HEK293 (cell line): ENCODE data around the gene ARL15.

ENCODE experiments used
- CTCF ChIA-PET: fragments of 350-600 bp; formaldehyde crosslinking; extraction: SDS; loops from one replicate; lab custom pipeline; 2021; ENCODE audit warnings: antibody characterized with exemption; lab: Yijun Ruan, JAX
- POLR2A ChIA-PET: fragments of 300-600 bp; formaldehyde crosslinking; extraction: SDS; loops from one replicate; lab custom pipeline; 2020; ENCODE audit warnings: antibody characterized with exemption, inconsistent platforms; lab: Yijun Ruan, JAX
- H3K27ac ChIP-seq: fragments of 200-500 bp; sonication (Bioruptor generic); 2 replicates; pipeline ENCODE4 v1.5.1; 2014; ENCODE audit warnings: low read depth, low read length, control low read depth, inconsistent platforms; ENCODE audit errors: extremely low read depth
- H3K36me3 ChIP-seq, 2 experiments: fragments of 200-500 bp in 1 of 2; sonication (Bioruptor generic) in 1 of 2; 1 replicate in 1 of 2; 2 replicates in 1 of 2; pipeline ENCODE4 v1.5.1; 2014 to 2017; ENCODE audit warnings: inconsistent platforms in 2 of 2, low read length in 2 of 2; ENCODE audit not compliant: control insufficient read depth in 2 of 2, insufficient read depth in 1 of 2
- H3K4me1 ChIP-seq: fragments of 200-500 bp; sonication (Bioruptor generic); 2 replicates; pipeline ENCODE4 v1.5.1; 2014; ENCODE audit warnings: mild to moderate bottlenecking, low read length, inconsistent platforms; ENCODE audit not compliant: control insufficient read depth, insufficient read depth
- H3K4me3 ChIP-seq: 2 replicates; pipeline ENCODE4 v1.5.1; 2011; ENCODE audit warnings: low read depth, mild to moderate bottlenecking, control low read depth, low read length, moderate library complexity
- H3K9me3 ChIP-seq: fragments of 200-500 bp; sonication (Bioruptor generic); 2 replicates; pipeline ENCODE4 v1.5.1; 2014; ENCODE audit warnings: low read depth, low read length, inconsistent platforms; ENCODE audit not compliant: control insufficient read depth, insufficient read depth
- BCL6B ChIP-seq: fragments of 450-650 bp; formaldehyde crosslinking; IDR thresholded peaks from 2 replicates; pipeline ENCODE4 v1.5.1; 2017; ENCODE audit warnings: missing biosample characterization, missing genetic modification characterization
- GLIS2 ChIP-seq: fragments of 450-650 bp; formaldehyde crosslinking; IDR thresholded peaks from 2 replicates; pipeline ENCODE4 v1.5.1; 2016; ENCODE audit warnings: missing biosample characterization, missing genetic modification characterization
- PRDM6 ChIP-seq: fragments of 450-650 bp; formaldehyde crosslinking; IDR thresholded peaks from 2 replicates; pipeline ENCODE4 v1.5.1; 2017; ENCODE audit warnings: missing biosample characterization, missing genetic modification characterization
- SALL2 ChIP-seq: fragments of 450-650 bp; formaldehyde crosslinking; IDR thresholded peaks from 2 replicates; pipeline ENCODE4 v1.5.0; 2017; ENCODE audit warnings: missing biosample characterization, mild to moderate bottlenecking, missing genetic modification characterization, borderline replicate concordance
- ZBTB20 ChIP-seq: fragments of 450-650 bp; formaldehyde crosslinking; IDR thresholded peaks from 2 replicates; pipeline ENCODE4 v1.5.1; 2016; ENCODE audit warnings: missing biosample characterization, missing genetic modification characterization
- ZBTB6 ChIP-seq: fragments of 450-650 bp; formaldehyde crosslinking; IDR thresholded peaks from 2 replicates; pipeline ENCODE4 v1.5.1; 2017; ENCODE audit warnings: missing biosample characterization, missing genetic modification characterization
- ZNF112 ChIP-seq: fragments of 450-650 bp; formaldehyde crosslinking; IDR thresholded peaks from 2 replicates; pipeline ENCODE4 v1.5.0; 2017; ENCODE audit warnings: missing biosample characterization, missing genetic modification characterization
- ZNF133 ChIP-seq: fragments of 450-650 bp; formaldehyde crosslinking; IDR thresholded peaks from 2 replicates; pipeline ENCODE4 v1.5.1; 2016; ENCODE audit warnings: missing biosample characterization, missing genetic modification characterization
- ZNF214 ChIP-seq: fragments of 450-650 bp; formaldehyde crosslinking; IDR thresholded peaks from 2 replicates; pipeline ENCODE4 v1.5.1; 2017; ENCODE audit warnings: missing biosample characterization, mild to moderate bottlenecking, missing genetic modification characterization, borderline replicate concordance
- ZNF239 ChIP-seq: fragments of 450-650 bp; formaldehyde crosslinking; IDR thresholded peaks from 2 replicates; pipeline ENCODE4 v1.5.1; 2016; ENCODE audit warnings: missing biosample characterization, missing genetic modification characterization
- ZNF266 ChIP-seq: fragments of 450-650 bp; formaldehyde crosslinking; IDR thresholded peaks from 2 replicates; pipeline ENCODE4 v1.5.1; 2016; ENCODE audit warnings: missing biosample characterization, missing genetic modification characterization, low read depth
- ZNF37A ChIP-seq: fragments of 450-650 bp; IDR thresholded peaks from 2 replicates; pipeline ENCODE4 v1.5.1; 2018; ENCODE audit warnings: missing biosample characterization, missing genetic modification characterization
- ZNF529 ChIP-seq: fragments of 450-650 bp; formaldehyde crosslinking; IDR thresholded peaks from 2 replicates; pipeline ENCODE4 v1.5.1; 2017; ENCODE audit warnings: missing genetic modification characterization, missing biosample characterization; ENCODE audit not compliant: insufficient replicate concordance
- ZNF830 ChIP-seq: fragments of 450-650 bp; IDR thresholded peaks from 2 replicates; pipeline ENCODE4 v1.5.0; 2018; ENCODE audit warnings: missing biosample characterization, missing genetic modification characterization, low read depth, mild to moderate bottlenecking, moderate library complexity

The ARL15 gene

GRCh38 chr5:53948598-53948997, 361.8 kb downstream of the ARL15 start (continued):
- TF ChIP-seq ZNF239, result no peak
- TF ChIP-seq ZBTB6, result no peak
- no peak for TF ChIP-seq GLIS2 (tag by site-specific recombination)
- no peak for TF ChIP-seq SALL2 (tag by site-specific recombination)
- peak; percentile 43 for TF ChIP-seq PRDM6 (tag by site-specific recombination)
- no peak for TF ChIP-seq ZNF112

- ChIA-PET POLR2A (no interaction called here), CTCF (interaction anchor here (0.6 kb wide), 1 partner anchor 35 kb away, joined by 6 read pairs; no protein-coding TSS in a partner anchor)
- H3K27ac ChIP-seq, result no peak overlapping the region
- H3K4me1 ChIP-seq, result peaks cover 7% of the 10 kb centered on the region
- no peak for TF ChIP-seq ZNF37A (tag by site-specific recombination)
- peak; percentile 94 for TF ChIP-seq ZNF133
- no peaks in the 10 kb centered on the region for H3K9me3 ChIP-seq
- H3K36me3 ChIP-seq, result no peaks in the 10 kb centered on the region
- H3K4me3 ChIP-seq, result no peak overlapping the region
Observed at GRCh38 chr5:53946405-53947100, 363.8 kb downstream of the ARL15 start.

- no peaks in the 10 kb centered on the region for H3K9me3 ChIP-seq
- ChIA-PET POLR2A (no interaction called here), CTCF (interaction anchor here (0.8 kb wide), 1 partner anchor 12 kb away, joined by 3 read pairs; no protein-coding TSS in a partner anchor)
- TF ChIP-seq ZBTB20, result peak; percentile 40; the same call in 1 of the 2 replicates
- no peak for TF ChIP-seq ZNF830
- H3K4me1 ChIP-seq, result peaks cover 7% of the 10 kb centered on the region
- H3K27ac ChIP-seq, result no peak overlapping the region
- no peaks in the 10 kb centered on the region for H3K36me3 ChIP-seq
- H3K4me3 ChIP-seq, result no peak overlapping the region
Observed at GRCh38 chr5:53944981-53945380, 365.4 kb downstream of the ARL15 start.

- TF ChIP-seq ZNF214 (tag by site-specific recombination), result no peak
- no peak for TF ChIP-seq ZNF266 (tag by site-specific recombination)
- no peak for TF ChIP-seq ZNF529 (tag by site-specific recombination)
- 0 out of 2 replicates have a peak, but pooled peaks have one; percentile 40 for TF ChIP-seq BCL6B (tag by site-specific recombination)
- CTCF ChIA-PET, result no interaction called here
- no peak overlapping the region for H3K4me3 ChIP-seq
Observed at GRCh38 chr5:53943938-53944337, 366.4 kb downstream of the ARL15 start.

More at GRCh38 chr5:53943938-53944337, 366.4 kb downstream of the ARL15 start:
- POLR2A ChIA-PET, result no interaction called here
- Histone ChIP-seq H3K36me3 (no peaks in the 10 kb centered on the region), H3K9me3 (no peaks in the 10 kb centered on the region), H3K4me1 (peaks cover 1% of the 10 kb centered on the region), H3K27ac (no peak overlapping the region)
